Type B pancreatic cell (in vitro differentiated cells): Measurements from ENCODE around the gene C16orf96. TPM values are rescaled to one million over a fixed set of nuclear protein-coding genes. Genes with fewer than 3 reads are reported as not detected.

Experiments used
- DNase-seq: peaks from one replicate; pipeline ENCODE4 v3.0.0; 2021; ENCODE audit warnings: mixed read lengths; ENCODE audit not compliant: unreplicated experiment; ENCODE audit errors: extremely low spot score
- H3K27ac Mint-ChIP-seq: 2 replicates; pipeline ENCODE4 v1.8.0; 2021; ENCODE audit warnings: mild to moderate bottlenecking, mixed read lengths
- H3K27me3 Mint-ChIP-seq: 2 replicates; pipeline ENCODE4 v1.8.0; 2021; ENCODE audit warnings: mixed read lengths
- H3K36me3 Mint-ChIP-seq: 2 replicates; pipeline ENCODE4 v1.8.0; 2021; ENCODE audit warnings: mixed read lengths
- H3K4me1 Mint-ChIP-seq: one replicate; pipeline ENCODE4 v1.8.0; 2021; ENCODE audit warnings: mixed read lengths; ENCODE audit not compliant: unreplicated experiment
- H3K4me3 Mint-ChIP-seq: 2 replicates; pipeline ENCODE4 v1.8.0; 2021; ENCODE audit warnings: mild to moderate bottlenecking, mixed read lengths
- H3K9me3 Mint-ChIP-seq: 2 replicates; pipeline ENCODE4 v1.8.0; 2021; ENCODE audit warnings: mixed read lengths
- CTCF ChIP-seq: fragments of 200-600 bp; sonication (generic); conservative IDR thresholded peaks from 2 replicates; pipeline ENCODE4 v1.5.0; 2021; ENCODE audit warnings: antibody characterized with exemption, mild to moderate bottlenecking
- total RNA-seq: library from RNA; stranded (reverse); gene quantifications from 2 replicates; pipeline ENCODE4 v1.2.1, GENCODE V29; 2021; ENCODE audit warnings: low replicate concordance

Gene C16orf96
- total RNA-seq, 1 donor from 2014 or later: 0.43 TPM

GRCh38 chr16:4641306-4641687, 85.2 kb downstream of the C16orf96 start:
- H3K27ac Mint-ChIP-seq: peak overlapping the region; percentile 44
- peaks cover 9% of the 10 kb centered on the region for H3K36me3 Mint-ChIP-seq
- H3K4me3 Mint-ChIP-seq: no peak overlapping the region
- H3K27me3 Mint-ChIP-seq: no peaks in the 10 kb centered on the region
- no peak for TF ChIP-seq CTCF
- H3K4me1 Mint-ChIP-seq: peaks cover 12% of the 10 kb centered on the region
- DNase-seq: no peak
- no peaks in the 10 kb centered on the region for H3K9me3 Mint-ChIP-seq

- H3K36me3 Mint-ChIP-seq: peaks cover 6% of the 10 kb centered on the region
- H3K4me3 Mint-ChIP-seq: no peak overlapping the region
- H3K27ac Mint-ChIP-seq: no peak overlapping the region
- DNase-seq: no peak
- H3K9me3 Mint-ChIP-seq: no peaks in the 10 kb centered on the region
- peaks cover 9% of the 10 kb centered on the region for H3K4me1 Mint-ChIP-seq
- no peaks in the 10 kb centered on the region for H3K27me3 Mint-ChIP-seq
- no peak for TF ChIP-seq CTCF
Observed at GRCh38 chr16:4641895-4642294, 85.8 kb downstream of the C16orf96 start.

- no peak for TF ChIP-seq CTCF
- Mint-ChIP-seq H3K4me1 (no peaks in the 10 kb centered on the region), H3K4me3 (no peak overlapping the region), H3K27ac (no peak overlapping the region), H3K27me3 (no peaks in the 10 kb centered on the region), H3K9me3 (no peaks in the 10 kb centered on the region), H3K36me3 (peaks cover 18% of the 10 kb centered on the region)
- DNase-seq: no peak
Observed at GRCh38 chr16:4646773-4647643, 90.9 kb downstream of the C16orf96 start.

- no peaks in the 10 kb centered on the region for H3K4me1 Mint-ChIP-seq
- H3K36me3 Mint-ChIP-seq: peaks cover 18% of the 10 kb centered on the region
- H3K27me3 Mint-ChIP-seq: no peaks in the 10 kb centered on the region
- H3K4me3 Mint-ChIP-seq: no peak overlapping the region
- no peaks in the 10 kb centered on the region for H3K9me3 Mint-ChIP-seq
- DNase-seq: no peak
- no peak overlapping the region for H3K27ac Mint-ChIP-seq
- TF ChIP-seq CTCF: no peak
Observed at GRCh38 chr16:4647644-4647980, 91.5 kb downstream of the C16orf96 start.

- no peak overlapping the region for H3K27ac Mint-ChIP-seq
- no peak for DNase-seq
- no peaks in the 10 kb centered on the region for H3K27me3 Mint-ChIP-seq
- no peak overlapping the region for H3K4me3 Mint-ChIP-seq
- TF ChIP-seq CTCF: no peak
- H3K9me3 Mint-ChIP-seq: no peaks in the 10 kb centered on the region
- H3K4me1 Mint-ChIP-seq: no peaks in the 10 kb centered on the region
- peaks cover 18% of the 10 kb centered on the region for H3K36me3 Mint-ChIP-seq
Observed at GRCh38 chr16:4648917-4649316, 92.8 kb downstream of the C16orf96 start.
